ENCODE measurements around the gene RPP25. TPM values are rescaled to one million over a fixed set of nuclear protein-coding genes. Genes with fewer than 3 reads are reported as not detected.

Gene RPP25
- total and polyA plus RNA-seq, 2 of the 13 experiments (the other 11 are each of a cell fraction or from before 2014, with no cell fraction given) = 0.05 to 0.11 TPM

- peak; percentile 78; the same call in 1 of the 2 replicates for TF ChIP-seq ARID4A (CRISPR knock-in tag; IDR thresholded peaks at IDR 0.05; ENCODE audit: borderline replicate concordance)
- peak; percentile 54; the same call in 1 of the 2 replicates for TF ChIP-seq CBFB (CRISPR knock-in tag; IDR thresholded peaks at IDR 0.05)
- TF ChIP-seq HDAC1 (CRISPR knock-in tag; IDR thresholded peaks at IDR 0.05) = peak; percentile 74
- TF ChIP-seq ZBTB10 (CRISPR knock-in tag; IDR thresholded peaks at IDR 0.05; ENCODE audit: borderline replicate concordance) = no peak
- TF ChIP-seq SIX1 (CRISPR knock-in tag; IDR thresholded peaks at IDR 0.05; ENCODE audit: borderline replicate concordance) = no peak
- no peak for TF ChIP-seq ZSCAN5A (CRISPR knock-in tag; IDR thresholded peaks at IDR 0.05; ENCODE audit: borderline replicate concordance)
- no peak for TF ChIP-seq ZMYM2 (CRISPR knock-in tag; IDR thresholded peaks at IDR 0.05)
- no peak for TF ChIP-seq ZNF674 (CRISPR knock-in tag; IDR thresholded peaks at IDR 0.05; ENCODE audit: low read depth)
- no peak for TF ChIP-seq IKZF1 (IDR thresholded peaks at IDR 0.05)
- TF ChIP-seq ZBTB7A (CRISPR knock-in tag; IDR thresholded peaks at IDR 0.05) = peak; percentile 75
- TF ChIP-seq ZNF816 (CRISPR knock-in tag; IDR thresholded peaks at IDR 0.05; ENCODE audit: borderline replicate concordance) = 0 out of 2 replicates have a peak, but pooled peaks have one; percentile 66
- no peak for TF ChIP-seq ZBTB8A (CRISPR knock-in tag; IDR thresholded peaks at IDR 0.05; ENCODE audit: borderline replicate concordance, low read depth)
- no peak for TF ChIP-seq ZMYM3 (CRISPR knock-in tag; IDR thresholded peaks at IDR 0.05)
- TF ChIP-seq PAX8 (CRISPR knock-in tag; IDR thresholded peaks at IDR 0.05; ENCODE audit: borderline replicate concordance) = peak; percentile 69; the same call in 1 of the 2 replicates
- peak; percentile 53; the same call in 1 of the 2 replicates for TF ChIP-seq ATF3 (CRISPR knock-in tag; IDR thresholded peaks at IDR 0.05)
- peak; percentile 94 to 99 for TF ChIP-seq REST (IDR thresholded peaks at IDR 0.05; ENCODE audit: borderline replicate concordance in 1 of 2, low read depth in 1 of 2, low read length in 2 of 2)
Measured at GRCh38 chr15:74995182-74995778, 38.7 kb upstream of the RPP25 start, which contains the start of gene SCAMP5 (continued).

Measured in HepG2 (cell line).